ENCODE results near the gene GGT6. TPM values are rescaled to one million over a fixed set of nuclear protein-coding genes. Genes with fewer than 3 reads are reported as not detected.
A peak's percentile ranks its signal among the peaks of the same experiment; 100 is the strongest.

Gene GGT6
- total and polyA plus RNA-seq, 4 donors, result 2.8 to 12.3 (median 7.4) TPM

DNA sequence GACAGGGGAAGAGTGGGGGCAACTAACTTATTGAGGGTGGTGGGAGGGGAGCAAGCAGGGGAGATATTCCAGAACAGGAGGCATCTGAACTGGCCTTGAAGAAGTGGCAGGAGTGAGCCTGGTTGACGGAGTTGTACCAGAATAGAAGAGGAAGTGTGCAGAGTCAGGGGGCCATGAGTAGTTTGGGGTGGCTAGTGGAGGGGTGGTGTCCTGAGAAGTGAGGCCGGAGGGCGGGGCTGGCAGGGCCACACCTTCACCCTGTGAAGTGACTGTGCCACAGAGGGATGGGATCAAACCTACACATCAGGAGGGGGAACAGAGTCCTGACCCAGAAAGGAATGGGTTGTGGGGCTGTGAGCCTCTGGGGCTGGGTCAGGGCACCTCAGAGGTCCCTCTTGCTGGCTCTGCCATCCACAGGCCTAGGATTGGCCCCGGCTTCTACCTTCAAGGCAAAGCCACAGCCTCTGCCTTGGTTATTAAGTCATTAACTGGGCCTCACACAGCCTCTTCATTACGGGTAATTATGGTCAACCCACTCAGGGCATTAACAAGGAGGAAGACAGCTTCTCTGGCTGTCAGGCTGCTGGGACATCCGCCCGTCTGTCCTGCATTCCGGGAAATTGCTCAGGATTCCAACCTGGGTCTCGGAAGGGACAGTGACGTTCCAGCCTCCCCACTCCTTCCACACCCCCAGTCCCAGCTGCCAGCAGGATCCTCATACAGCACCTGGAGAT lies 49.0 kb downstream of the GGT6 start:
- no peak overlapping the region for H3K4me3 ChIP-seq
- no peak overlapping the region for H3K9ac ChIP-seq (ENCODE audit: insufficient read depth in 1 of 2, low read length in 2 of 2)
- H3K27me3 ChIP-seq (ENCODE audit: control insufficient read depth in 3 of 3, insufficient read depth in 3 of 3, low read length in 2 of 3), result no peaks in the 10 kb centered on the region
- peak overlapping the region; percentile 34 to 70 for H3K27ac ChIP-seq (ENCODE audit: low read depth in 1 of 2, low read length in 1 of 2)
- WGBS, 2 donors, result 75 to 82% methylated on average over 10 of the region's 10 CpGs
- ATAC-seq (ENCODE audit: insufficient read depth, low FRiP score), result no peak
- H3K36me3 ChIP-seq (ENCODE audit: control insufficient read depth in 4 of 4, insufficient read depth in 4 of 4, low read length in 4 of 4), result no peaks in the 10 kb centered on the region
- TF ChIP-seq, protein P1, sequence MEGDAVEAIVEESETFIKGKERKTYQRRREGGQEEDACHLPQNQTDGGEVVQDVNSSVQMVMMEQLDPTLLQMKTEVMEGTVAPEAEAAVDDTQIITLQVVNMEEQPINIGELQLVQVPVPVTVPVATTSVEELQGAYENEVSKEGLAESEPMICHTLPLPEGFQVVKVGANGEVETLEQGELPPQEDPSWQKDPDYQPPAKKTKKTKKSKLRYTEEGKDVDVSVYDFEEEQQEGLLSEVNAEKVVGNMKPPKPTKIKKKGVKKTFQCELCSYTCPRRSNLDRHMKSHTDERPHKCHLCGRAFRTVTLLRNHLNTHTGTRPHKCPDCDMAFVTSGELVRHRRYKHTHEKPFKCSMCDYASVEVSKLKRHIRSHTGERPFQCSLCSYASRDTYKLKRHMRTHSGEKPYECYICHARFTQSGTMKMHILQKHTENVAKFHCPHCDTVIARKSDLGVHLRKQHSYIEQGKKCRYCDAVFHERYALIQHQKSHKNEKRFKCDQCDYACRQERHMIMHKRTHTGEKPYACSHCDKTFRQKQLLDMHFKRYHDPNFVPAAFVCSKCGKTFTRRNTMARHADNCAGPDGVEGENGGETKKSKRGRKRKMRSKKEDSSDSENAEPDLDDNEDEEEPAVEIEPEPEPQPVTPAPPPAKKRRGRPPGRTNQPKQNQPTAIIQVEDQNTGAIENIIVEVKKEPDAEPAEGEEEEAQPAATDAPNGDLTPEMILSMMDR (IDR thresholded peaks at IDR 0.05; ENCODE audit: control extremely low read depth, extremely low read depth), result no peak
- H3K9me3 ChIP-seq (ENCODE audit: control insufficient read depth in 4 of 4, insufficient read depth in 3 of 4, low read length in 3 of 4), result no peaks in the 10 kb centered on the region
- H3K4me1 ChIP-seq (ENCODE audit: control insufficient read depth in 5 of 5, insufficient read depth in 5 of 5, low read length in 5 of 5), result peaks cover 0 to 73% (median 21%) of the 10 kb centered on the region in 5 donors
- DNase-seq, result no peak

DNA sequence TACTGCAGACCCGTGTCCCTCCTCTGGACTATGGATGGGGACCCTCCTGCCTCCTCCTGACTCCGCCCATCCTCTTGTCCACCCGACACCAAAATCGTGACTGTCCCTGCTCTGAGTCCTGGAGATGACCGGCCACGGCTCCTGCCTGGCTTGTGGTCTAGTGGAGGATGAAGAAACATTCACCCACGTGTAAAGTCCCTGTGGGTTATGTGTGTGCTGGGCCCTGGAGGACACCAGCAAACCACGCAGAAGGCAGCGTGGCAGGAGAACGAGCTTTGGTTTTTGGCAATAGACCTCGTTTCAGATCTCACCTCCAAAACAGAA lies 49.8 kb downstream of the GGT6 start:
- Histone ChIP-seq H3K27me3 (ENCODE audit: control insufficient read depth in 3 of 3, insufficient read depth in 3 of 3, low read length in 2 of 3) (no peaks in the 10 kb centered on the region), H3K4me1 (ENCODE audit: control insufficient read depth in 5 of 5, insufficient read depth in 5 of 5, low read length in 5 of 5) (peaks cover 0 to 76% (median 22%) of the 10 kb centered on the region in 5 donors), H3K27ac (ENCODE audit: low read depth in 1 of 2, low read length in 1 of 2) (peak overlapping the region; percentile 17 to 70), H3K4me3 (no peak overlapping the region), H3K9ac (ENCODE audit: insufficient read depth in 1 of 2, low read length in 2 of 2) (no peak overlapping the region), H3K9me3 (ENCODE audit: control insufficient read depth in 4 of 4, insufficient read depth in 3 of 4, low read length in 3 of 4) (no peaks in the 10 kb centered on the region), H3K36me3 (ENCODE audit: control insufficient read depth in 4 of 4, insufficient read depth in 4 of 4, low read length in 4 of 4) (no peaks in the 10 kb centered on the region)
- 54 to 55% methylated on average over 11 of the region's 11 CpGs for WGBS, 2 donors
- TF ChIP-seq, protein P1 (IDR thresholded peaks at IDR 0.05; ENCODE audit: control extremely low read depth, extremely low read depth), result no peak
- no peak for ATAC-seq (ENCODE audit: insufficient read depth, low FRiP score)
- DNase-seq, result no peak

DNA sequence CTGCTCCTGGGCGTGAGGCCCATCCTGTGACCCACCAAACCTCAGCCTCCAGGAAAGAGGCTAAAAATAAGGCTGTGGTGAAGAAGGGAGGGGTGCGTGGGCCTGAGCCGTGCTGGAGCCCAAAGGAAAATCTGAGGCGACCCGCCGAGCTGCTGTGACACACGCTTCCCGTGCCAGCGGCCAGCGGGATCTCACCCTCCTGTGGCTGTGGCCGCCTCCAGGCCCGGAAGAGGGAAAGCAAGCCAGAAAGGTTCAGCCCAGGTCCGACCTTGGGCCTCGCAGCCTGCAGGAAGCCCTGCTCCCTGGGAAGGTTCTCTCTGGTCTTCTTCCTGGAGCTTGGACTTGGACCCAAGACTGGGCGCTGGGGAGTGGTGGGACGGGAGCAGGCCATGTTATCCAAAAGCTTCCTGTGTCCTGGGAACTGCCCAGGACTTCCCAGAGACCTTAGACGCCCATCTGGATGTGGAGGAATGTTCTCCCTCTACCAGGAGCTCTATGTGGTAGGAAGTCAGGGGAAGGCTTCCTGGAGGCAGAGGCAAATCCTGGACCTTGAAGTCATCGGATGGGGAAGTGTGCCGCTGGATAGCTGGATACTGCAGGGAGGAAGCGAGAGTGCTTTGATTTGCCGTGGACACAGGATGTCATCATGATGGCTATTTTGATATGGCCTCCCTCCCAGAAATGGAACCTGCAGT lies 50.3 kb downstream of the GGT6 start:
- no peak overlapping the region for H3K4me3 ChIP-seq
- no peaks in the 10 kb centered on the region for H3K9me3 ChIP-seq (ENCODE audit: control insufficient read depth in 4 of 4, insufficient read depth in 3 of 4, low read length in 3 of 4)
- H3K4me1 ChIP-seq (ENCODE audit: control insufficient read depth in 5 of 5, insufficient read depth in 5 of 5, low read length in 5 of 5), result peaks cover 0 to 77% (median 21%) of the 10 kb centered on the region in 5 donors
- TF ChIP-seq, protein P1 (IDR thresholded peaks at IDR 0.05; ENCODE audit: control extremely low read depth, extremely low read depth), result no peak
- H3K9ac ChIP-seq (ENCODE audit: insufficient read depth in 1 of 2, low read length in 2 of 2), result no peak overlapping the region
- peak overlapping the region; percentile 51 to 70 for H3K27ac ChIP-seq (ENCODE audit: low read depth in 1 of 2, low read length in 1 of 2)
- 38 to 51% methylated on average over 21 of the region's 21 CpGs for WGBS, 2 donors
- ATAC-seq (ENCODE audit: insufficient read depth, low FRiP score) (peak; percentile 10), DNase-seq (no peak)
- H3K27me3 ChIP-seq (ENCODE audit: control insufficient read depth in 3 of 3, insufficient read depth in 3 of 3, low read length in 2 of 3), result no peaks in the 10 kb centered on the region
- H3K36me3 ChIP-seq (ENCODE audit: control insufficient read depth in 4 of 4, insufficient read depth in 4 of 4, low read length in 4 of 4), result no peaks in the 10 kb centered on the region
